ENCODE measurements around the gene DUXA.
"Not testable (repeated sequence)": the region's sequence is repeated elsewhere in the genome, so short reads cannot be mapped to it uniquely, and the experiment has no call there.

DUXA gene

GRCh38 chr19:57167385-57167784 lies at the start of gene DUXA:
Gene DUXA (minus strand): TSS chr19:57167485. CDS start chr19:57167443, 42 bp downstream.
- no peak for DNase-seq (ENCODE audit: low spot score)

DNA sequence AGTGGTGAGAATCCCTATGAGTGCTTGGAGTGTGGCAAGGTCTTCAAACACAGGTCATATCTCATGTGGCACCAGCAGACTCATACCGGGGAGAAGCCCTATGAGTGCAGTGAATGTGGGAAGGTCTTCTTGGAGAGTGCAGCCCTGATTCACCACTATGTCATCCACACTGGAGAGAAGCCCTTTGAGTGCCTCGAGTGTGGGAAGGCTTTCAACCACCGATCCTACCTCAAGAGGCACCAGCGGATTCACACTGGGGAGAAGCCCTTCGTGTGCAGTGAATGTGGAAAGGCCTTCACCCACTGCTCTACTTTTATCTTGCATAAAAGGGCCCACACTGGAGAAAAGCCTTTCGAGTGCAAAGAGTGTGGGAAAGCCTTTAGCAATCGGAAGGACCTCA lies 44.8 kb upstream of the DUXA start:
- DNase-seq (ENCODE audit: low spot score): no peak

- DNase-seq (ENCODE audit: low spot score): no peak
These were observed 43.1 kb upstream of the DUXA start for GRCh38 chr19:57210381-57210780.

GRCh38 chr19:57202160-57202559 lies 34.9 kb upstream of the DUXA start:
- DNase-seq (ENCODE audit: low spot score): no peak

- DNase-seq (ENCODE audit: low spot score): not testable (repeated sequence)
These were observed 30.6 kb upstream of the DUXA start for GRCh38 chr19:57197874-57198273.

DNA sequence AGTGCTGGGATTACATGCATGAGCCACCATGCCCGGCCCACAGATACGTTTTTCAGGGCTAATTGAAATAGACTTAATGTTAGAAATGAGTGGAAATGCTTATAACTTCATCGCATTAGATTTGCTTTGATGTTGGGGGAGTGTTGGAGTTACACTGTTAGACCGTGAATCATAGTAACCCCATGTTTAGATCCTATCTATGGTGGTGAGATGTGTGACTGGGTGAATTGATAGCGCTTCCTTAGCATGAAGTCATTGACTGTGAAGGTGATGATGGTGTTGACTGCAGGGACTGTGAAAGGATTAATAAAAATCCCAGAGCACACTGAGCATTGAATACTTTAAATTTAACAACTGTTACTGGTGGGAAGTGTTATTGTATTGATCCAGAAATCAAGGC lies 25.7 kb upstream of the DUXA start:
- DNase-seq (ENCODE audit: low spot score): no peak

GRCh38 chr19:57192077-57192420 lies 24.8 kb upstream of the DUXA start:
- DNase-seq (ENCODE audit: low spot score): no peak

DNA sequence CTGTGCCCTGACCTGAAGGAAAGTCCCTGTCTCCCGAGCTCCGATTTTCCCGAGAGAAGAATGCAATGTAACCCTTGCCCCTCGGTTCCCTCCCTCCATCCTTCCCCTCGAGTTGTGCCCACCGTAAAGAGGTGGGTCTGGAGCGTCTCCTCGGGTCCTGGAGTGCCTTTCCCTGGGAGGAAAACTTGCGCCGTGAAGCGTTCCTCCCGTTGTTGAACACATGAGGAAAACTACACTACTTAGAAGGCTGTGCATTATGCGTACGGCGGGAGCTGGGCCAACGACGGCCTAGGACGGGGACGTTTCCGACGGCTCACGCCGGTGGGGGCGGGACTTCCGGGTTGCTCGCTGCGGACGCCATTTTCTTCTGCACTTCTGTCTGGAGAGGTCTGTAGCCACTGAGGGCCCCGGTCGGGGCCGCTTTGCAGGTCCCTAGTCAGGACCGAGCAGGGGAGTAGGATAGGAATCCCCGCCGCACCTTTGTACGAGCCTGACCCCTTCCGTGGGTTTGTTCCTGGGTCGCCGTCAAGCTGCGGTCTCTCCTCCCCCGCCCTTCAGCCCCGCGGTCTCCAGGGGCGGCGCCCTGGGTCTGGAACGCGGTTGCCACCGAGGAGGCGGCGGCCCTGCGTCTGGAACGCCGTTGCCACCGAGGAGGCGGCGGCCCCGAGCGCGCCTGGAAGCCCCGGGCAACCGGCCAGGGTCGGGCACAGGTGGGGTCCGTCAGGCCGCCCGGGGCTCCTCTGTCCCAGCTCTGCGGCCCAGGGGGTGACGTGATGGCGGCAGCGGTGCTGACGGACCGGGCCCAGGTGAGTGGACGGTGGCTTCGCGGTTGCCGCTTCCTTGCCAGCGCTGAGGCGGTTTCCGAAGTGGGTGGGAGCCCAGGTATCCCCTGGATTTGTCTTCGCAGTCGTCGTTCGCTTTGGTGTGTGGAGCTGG lies 24.1 kb upstream of the DUXA start, which contains the start of gene ZNF264:
ZNF264 (plus strand) TSS at position 360 of the 936 bp plus-strand sequence; CDS start at position 774, 414 bp downstream.
- peak; percentile 89 for DNase-seq (ENCODE audit: low spot score)

DNA sequence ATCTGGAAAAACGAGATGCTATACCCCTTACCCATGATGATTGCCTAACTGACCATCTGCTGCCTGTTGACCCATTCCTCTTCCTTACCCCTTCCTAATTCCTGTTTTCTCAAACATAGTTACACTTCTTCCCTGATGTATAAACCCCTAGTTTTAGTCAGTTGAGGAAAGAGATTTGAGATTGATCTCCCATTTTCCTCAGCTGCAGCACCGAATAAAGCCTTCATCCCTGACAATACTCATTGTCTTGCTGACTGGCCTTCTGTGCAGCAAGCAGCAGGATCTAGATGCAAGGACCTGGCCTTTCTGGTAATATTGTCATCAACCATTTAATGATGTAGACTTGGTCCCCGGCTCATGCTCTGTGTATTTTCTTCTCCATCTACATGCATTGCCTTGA lies 23.0 kb upstream of the DUXA start:
- no peak for DNase-seq (ENCODE audit: low spot score)

DNA sequence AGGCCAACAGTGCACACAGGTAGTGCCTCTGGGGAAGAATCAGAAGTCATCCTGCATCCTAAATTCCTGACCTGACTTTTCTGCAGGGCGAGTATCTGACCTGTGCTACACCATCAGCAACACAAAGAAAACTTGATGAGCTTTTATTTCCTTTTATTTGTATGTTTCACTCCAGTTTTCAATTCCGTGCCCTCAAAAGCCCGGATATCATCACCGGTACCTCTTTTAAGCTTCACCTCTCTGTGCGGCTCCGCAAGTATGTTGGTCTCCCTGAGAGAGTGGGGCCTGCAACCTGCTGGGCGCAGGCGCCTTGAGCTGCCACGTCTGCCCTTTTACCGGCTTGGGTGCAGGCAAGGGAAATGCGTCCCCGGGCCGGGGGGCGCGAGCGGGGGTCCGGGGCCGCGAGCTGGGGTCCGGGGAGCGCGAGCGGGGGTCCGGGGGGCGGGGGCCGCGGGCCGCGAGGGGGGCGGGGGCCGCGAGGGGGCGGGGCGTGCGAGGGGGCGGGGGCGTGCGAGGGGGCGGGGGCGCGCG lies 4.3 kb upstream of the DUXA start:
- DNase-seq (ENCODE audit: low spot score): peak; percentile 65

GRCh38 chr19:57165846-57166245 lies 1.4 kb downstream of the DUXA start:
- DNase-seq (ENCODE audit: low spot score): no peak

GRCh38 chr19:57161985-57162539 lies 5.2 kb downstream of the DUXA start:
- no peak for DNase-seq (ENCODE audit: low spot score)

- no peak for DNase-seq (ENCODE audit: low spot score)
These were observed 14.4 kb downstream of the DUXA start for GRCh38 chr19:57152921-57153320.

DNA sequence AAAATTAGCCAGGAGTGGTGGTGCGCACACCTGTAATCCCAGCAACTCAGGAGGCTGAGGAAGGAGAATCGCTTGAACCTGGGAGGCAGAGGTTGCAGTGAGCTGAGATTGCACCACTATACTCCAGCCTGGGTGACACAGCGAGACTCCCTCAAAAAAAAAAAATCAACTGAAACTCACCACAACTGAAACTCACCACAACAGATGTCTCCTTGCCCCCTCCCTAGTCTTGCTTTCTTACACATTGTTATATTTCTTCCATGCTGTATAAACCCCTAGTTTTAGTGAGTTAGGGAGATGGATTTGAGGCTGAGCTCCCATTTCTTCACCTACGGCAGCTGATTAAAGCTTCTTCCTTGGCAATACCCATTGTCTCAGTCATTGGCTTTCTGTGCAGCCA lies 25.6 kb downstream of the DUXA start:
- DNase-seq (ENCODE audit: low spot score): no peak

DNA sequence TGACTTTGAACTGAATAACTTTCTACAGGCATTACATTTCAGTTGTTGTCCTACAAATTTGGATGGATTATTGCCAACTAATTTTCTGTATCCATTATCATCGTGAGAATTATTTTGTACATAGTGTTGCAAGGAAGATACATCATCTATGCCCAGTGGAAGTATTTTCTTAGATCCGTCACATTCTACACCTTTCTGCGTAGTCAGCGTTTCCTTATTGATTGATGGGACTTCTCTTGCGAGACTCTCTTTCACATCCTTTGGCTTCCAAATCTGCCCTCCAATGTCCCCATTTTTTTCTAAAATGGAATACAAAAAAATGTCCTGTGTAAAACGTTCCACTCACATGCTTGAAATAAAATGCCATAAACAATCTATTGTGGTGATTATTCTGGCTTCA lies 31.5 kb downstream of the DUXA start:
- no peak for DNase-seq (ENCODE audit: low spot score)

DNA sequence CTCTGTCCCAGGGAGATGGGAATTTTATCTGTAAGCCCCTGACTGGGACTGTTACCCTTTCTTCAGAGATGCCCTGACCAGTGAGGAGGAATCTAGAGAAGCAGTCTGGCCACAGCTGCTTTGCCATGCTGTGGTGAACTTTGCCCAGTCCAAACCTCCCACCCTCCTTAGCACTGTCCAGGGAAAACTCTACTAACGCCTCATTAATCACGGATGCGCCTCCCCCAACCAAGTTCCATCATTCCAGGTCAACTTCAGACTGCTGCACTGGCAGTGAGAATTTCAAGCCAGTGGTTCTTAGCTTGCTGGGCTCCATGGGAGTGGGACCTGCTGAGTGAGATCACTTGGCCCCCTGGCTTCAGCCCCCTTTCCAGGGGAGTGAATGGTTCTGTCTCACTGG lies 39.9 kb downstream of the DUXA start:
- not testable (repeated sequence) for DNase-seq (ENCODE audit: low spot score)

DNA sequence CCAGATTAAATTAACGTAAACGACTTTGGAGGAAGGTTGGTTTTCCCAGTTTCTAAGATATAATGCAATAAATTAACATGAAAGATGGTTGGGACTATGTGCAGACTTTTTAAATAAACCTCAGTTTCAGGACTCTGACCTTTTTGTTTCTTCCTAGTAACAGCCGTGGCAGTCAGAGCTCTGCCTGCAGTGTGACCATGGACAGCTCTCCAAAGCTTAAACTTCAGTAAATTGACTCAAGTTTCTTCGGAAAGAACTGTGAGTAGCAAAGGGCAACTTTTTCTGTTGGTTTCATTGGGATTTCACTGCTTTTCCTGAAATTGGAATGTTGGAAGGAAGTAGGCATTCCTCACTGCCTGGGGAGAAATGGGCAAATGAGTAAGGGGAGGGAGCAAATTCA lies 43.4 kb downstream of the DUXA start:
- no peak for DNase-seq (ENCODE audit: low spot score)

GRCh38 chr19:57118848-57119247 lies 48.4 kb downstream of the DUXA start:
- DNase-seq (ENCODE audit: low spot score): no peak

DNA sequence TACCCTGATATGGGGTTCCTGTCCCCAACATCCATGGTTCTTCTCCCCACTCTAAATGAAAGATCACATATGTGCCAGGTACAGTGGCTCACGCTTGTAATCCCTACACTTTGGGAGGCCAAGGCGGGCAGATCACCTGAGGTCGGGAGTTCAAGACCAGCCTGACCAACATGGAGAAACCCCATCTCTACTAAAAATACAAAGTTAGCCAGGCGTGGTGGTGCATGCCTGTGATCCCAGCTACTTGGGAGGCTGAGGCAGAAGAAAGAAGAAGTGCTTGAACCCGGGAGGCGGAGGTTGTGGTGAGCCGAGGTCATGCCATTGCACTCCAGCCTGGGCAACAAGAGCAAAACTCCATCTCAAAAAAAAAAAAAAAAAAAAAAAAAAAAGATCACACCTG lies 53.8 kb downstream of the DUXA start:
- DNase-seq (ENCODE audit: low spot score): not testable (repeated sequence)

- DNase-seq (ENCODE audit: low spot score): no peak
These were observed 56.0 kb downstream of the DUXA start for GRCh38 chr19:57111329-57111644.

DNA sequence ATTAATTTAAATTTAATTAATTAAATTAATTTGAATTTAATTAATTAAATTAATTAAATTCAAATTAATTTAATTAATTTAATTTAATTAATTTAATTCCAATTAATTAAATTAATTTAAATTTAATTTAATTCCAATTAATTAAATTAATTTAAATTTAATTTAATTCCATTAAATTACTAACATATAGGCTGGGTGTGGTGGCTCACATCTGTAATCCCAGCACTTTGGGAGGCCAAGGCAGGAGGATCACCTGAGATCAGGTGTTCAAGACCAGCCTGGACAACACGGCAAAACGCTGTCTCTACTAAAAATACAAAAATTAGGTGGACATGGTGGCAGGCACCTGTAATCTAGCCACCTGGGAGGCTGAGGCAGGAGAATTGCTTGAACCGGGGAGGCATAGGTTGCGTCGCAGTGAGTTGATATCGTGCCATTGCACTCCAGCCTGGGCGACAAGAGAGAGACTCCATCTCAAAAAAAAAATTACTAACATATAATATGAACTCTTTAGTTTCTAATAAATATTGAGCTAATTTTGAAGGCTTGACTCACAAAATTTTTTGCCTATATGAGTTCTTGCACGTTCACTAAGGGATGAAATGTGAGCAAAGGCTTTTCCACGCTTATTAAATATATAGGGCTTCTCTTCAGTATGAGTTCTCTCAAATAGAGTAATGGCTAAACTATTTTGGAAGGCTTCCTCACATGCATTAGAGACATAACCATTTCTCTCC lies 56.5 kb downstream of the DUXA start:
- DNase-seq (ENCODE audit: low spot score): no peak

- no peak for DNase-seq (ENCODE audit: low spot score)
These were observed 60.5 kb downstream of the DUXA start for GRCh38 chr19:57106722-57107235.
